Gastrocnemius medialis (tissue), 4 donors: ENCODE data around the gene GRIN2C. TPM values are rescaled to one million over a fixed set of nuclear protein-coding genes. Genes with fewer than 3 reads are reported as not detected.
A peak's percentile ranks its signal among the peaks of the same experiment; 100 is the strongest.

Experiments used
- ATAC-seq, 2 donors: fragments of 150-250 bp; one replicate each; pipeline ENCODE4 v1.9.1; 2016
- DNase-seq, 2 donors: peaks; one replicate each; pipeline ENCODE4 v3.0.0-alpha.2; 2019
- H3K27ac ChIP-seq, 4 donors: fragments of 200-600 bp; sonication (generic); 1 replicate in 1 of 4; 2 replicates in 3 of 4; pipeline ENCODE4 v1.5.1; 2016 to 2018; ENCODE audit warnings: mild to moderate bottlenecking in 2 of 4, moderate library complexity in 1 of 4
- H3K27me3 ChIP-seq, 3 donors: fragments of 200-600 bp; sonication (generic) in 2 of 3; 1 replicate in 1 of 3; 2 replicates in 2 of 3; pipeline versions ENCODE4 v1.5.1 to v1.6.0; 2016 to 2019; ENCODE audit warnings: mild to moderate bottlenecking in 1 of 3, moderate library complexity in 1 of 3
- H3K36me3 ChIP-seq, 2 donors: fragments of 200-600 bp; sonication (generic) in 1 of 2; one replicate each; pipeline ENCODE4 v1.5.1; 2017 to 2018
- H3K4me1 ChIP-seq, 2 donors: fragments of 200-600 bp; sonication (generic) in 1 of 2; one replicate each; pipeline ENCODE4 v1.5.1; 2016 to 2017; ENCODE audit warnings: mild to moderate bottlenecking in 2 of 2
- H3K4me3 ChIP-seq, 4 donors: fragments of 200-600 bp; sonication (generic) in 3 of 4; 1 replicate in 1 of 4; 2 replicates in 3 of 4; pipeline ENCODE4 v1.5.1; 2016 to 2019; ENCODE audit warnings: mild to moderate bottlenecking in 2 of 4
- H3K9me3 ChIP-seq, 3 donors: fragments of 200-600 bp; sonication (generic) in 2 of 3; 1 replicate in 1 of 3; 2 replicates in 2 of 3; pipeline ENCODE4 v1.5.1; 2016 to 2019
- CTCF ChIP-seq, 5 experiments: fragments of 450-650 bp in 3 of 5; fragments of 200-600 bp in 2 of 5; sonication (generic) in 2 of 5; IDR thresholded peaks in 4 of 5; conservative IDR thresholded peaks in 1 of 5; 1 replicate in 4 of 5; 2 replicates in 1 of 5; pipeline ENCODE4 v1.5.1; 2016 to 2019; ENCODE audit warnings: antibody characterized with exemption in 5 of 5, mild to moderate bottlenecking in 3 of 5, moderate library complexity in 3 of 5
- POLR2A ChIP-seq, 2 donors: fragments of 450-650 bp; IDR thresholded peaks; one replicate each; pipeline ENCODE4 v1.6.1; 2017; ENCODE audit warnings: antibody characterized with exemption in 2 of 2, mild to moderate bottlenecking in 2 of 2, moderate library complexity in 2 of 2
- in situ Hi-C, 4 donors: fragments of 200-750 bp; cut with MboI; loops; one replicate each; pipeline versions ENCODE4 v1.15.0 to v1.8.0; 2017; ENCODE audit warnings: low sequenced_read_pairs in 4 of 4
- intact Hi-C: fragments of 100-400 bp; cut with DNase I; formaldehyde crosslinking; loops from one replicate; pipeline ENCODE4 v1.15.1; 2023; ENCODE audit warnings: low total_unique reads
- total RNA-seq, 4 donors: library from RNA; depleted of rRNA; stranded (reverse); fragments of >200 nt; gene quantifications; one replicate each; pipeline versions ENCODE4 v1.1.0 to v1.2.3, GENCODE V29; 2016

The GRIN2C gene
- total RNA-seq, 4 donors from 2014 or later = 1.2 to 1.5 TPM; not detected in 2

GRCh38 chr17:74898376-74898946 is 38.8 kb upstream of the GRIN2C start:
- H3K27ac ChIP-seq = no peak overlapping the region
- in situ Hi-C loops = no loop called here
- no peak overlapping the region for H3K4me3 ChIP-seq
- peaks cover under 1 to 1% of the 10 kb centered on the region in 2 donors for H3K4me1 ChIP-seq
- no peaks in the 10 kb centered on the region for H3K36me3 ChIP-seq
- H3K27me3 ChIP-seq = peaks cover 17 to 29% (median 21%) of the 10 kb centered on the region in 3 donors
- ATAC-seq = no peak
- no peaks in the 10 kb centered on the region for H3K9me3 ChIP-seq
- intact Hi-C loops = no loop called here
- TF ChIP-seq POLR2A (IDR thresholded peaks at IDR 0.05) (no peak), CTCF (IDR thresholded peaks at IDR 0.05 in 4 of 5, conservative IDR thresholded peaks at IDR 0.05 in 1 of 5) (no peak)
- DNase-seq = no peak

GRCh38 chr17:74893936-74894671 is 34.4 kb upstream of the GRIN2C start:
- intact Hi-C loops = no loop called here
- in situ Hi-C loops = no loop called here
- ATAC-seq (no peak), DNase-seq (no peak)
- no peak overlapping the region for H3K27ac ChIP-seq
- H3K27me3 ChIP-seq = peaks cover 36 to 47% (median 39%) of the 10 kb centered on the region in 3 donors
- no peaks in the 10 kb centered on the region for H3K9me3 ChIP-seq
- TF ChIP-seq POLR2A (IDR thresholded peaks at IDR 0.05) = no peak
- no peak for TF ChIP-seq CTCF (IDR thresholded peaks at IDR 0.05 in 4 of 5, conservative IDR thresholded peaks at IDR 0.05 in 1 of 5)
- peak overlapping the region in 3 of 4 donors; percentile 8 to 42 (median 35) for H3K4me3 ChIP-seq
- H3K4me1 ChIP-seq = peaks cover 4 to 6% of the 10 kb centered on the region in 2 donors
- H3K36me3 ChIP-seq = no peaks in the 10 kb centered on the region

GRCh38 chr17:74892974-74893911 is 33.6 kb upstream of the GRIN2C start, which contains the start of gene FADS6:
FADS6 (minus strand) TSS chr17:74893633; CDS start chr17:74893595, 38 bp downstream.
- in situ Hi-C loops (no loop called here), intact Hi-C loops (no loop called here)
- peak within 1 kb of the TSS; percentile 8 to 42 (median 36) for H3K4me3 ChIP-seq
- H3K36me3 ChIP-seq = no peaks in the 10 kb centered on the region
- ATAC-seq (no peak), DNase-seq (no peak)
- peaks cover 36 to 47% (median 39%) of the 10 kb centered on the region in 3 donors for H3K27me3 ChIP-seq
- H3K27ac ChIP-seq = no peak within 1 kb of the TSS
- TF ChIP-seq CTCF (IDR thresholded peaks at IDR 0.05 in 4 of 5, conservative IDR thresholded peaks at IDR 0.05 in 1 of 5) = no peak
- H3K4me1 ChIP-seq = peaks cover 4 to 6% of the 10 kb centered on the region in 2 donors
- no peaks in the 10 kb centered on the region for H3K9me3 ChIP-seq

GRCh38 chr17:74892013-74892841 is 32.5 kb upstream of the GRIN2C start:
- ATAC-seq = no peak
- Histone ChIP-seq H3K4me3 (no peak overlapping the region), H3K9me3 (no peaks in the 10 kb centered on the region), H3K27me3 (peaks cover 36 to 48% (median 39%) of the 10 kb centered on the region in 3 donors), H3K36me3 (no peaks in the 10 kb centered on the region), H3K4me1 (peaks cover 4 to 6% of the 10 kb centered on the region in 2 donors), H3K27ac (no peak overlapping the region)
- intact Hi-C loops (no loop called here), in situ Hi-C loops (no loop called here)
- TF ChIP-seq CTCF (IDR thresholded peaks at IDR 0.05 in 4 of 5, conservative IDR thresholded peaks at IDR 0.05 in 1 of 5) = no peak
- no peak for TF ChIP-seq POLR2A (IDR thresholded peaks at IDR 0.05)
- DNase-seq = no peak
